GM23338 (cell line): ENCODE data around the gene IHH. TPM values are rescaled to one million over a fixed set of nuclear protein-coding genes. Genes with fewer than 3 reads are reported as not detected.

Experiments
- ATAC-seq: fragments of 200-7000 bp; cut with Tn5 transposase; 3 replicates; pipeline ENCODE4 v1.9.1; 2020
- DNase-seq: peaks from one replicate; pipeline ENCODE4 v3.0.0-alpha.2; 2015; ENCODE audit warnings: low spot score
- H2AFZ ChIP-seq: fragments of 200-600 bp; sonication (generic); 2 replicates; pipeline ENCODE4 v1.8.0; 2016; ENCODE audit warnings: antibody characterized with exemption, mild to moderate bottlenecking, moderate library complexity
- H3F3A ChIP-seq: fragments of 200-600 bp; sonication (generic); replicated peaks from 2 replicates; pipeline ENCODE4 v1.8.0; 2017; ENCODE audit warnings: antibody characterized with exemption, mixed run types, low read depth
- H3K27ac ChIP-seq: fragments of 200-600 bp; sonication (generic); 2 replicates; pipeline ENCODE4 v1.6.1; 2016; ENCODE audit warnings: low read depth
- H3K27me3 ChIP-seq: fragments of 200-600 bp; sonication (generic); 2 replicates; pipeline ENCODE4 v1.8.0; 2016; ENCODE audit warnings: mild to moderate bottlenecking, mixed run types, moderate library complexity; ENCODE audit not compliant: insufficient read depth
- H3K36me3 ChIP-seq: fragments of 200-600 bp; sonication (generic); 2 replicates; pipeline ENCODE4 v1.8.0; 2016; ENCODE audit warnings: mild to moderate bottlenecking; ENCODE audit not compliant: insufficient read depth
- H3K4me1 ChIP-seq: fragments of 200-600 bp; sonication (generic); 2 replicates; pipeline ENCODE4 v1.8.0; 2016; ENCODE audit warnings: mild to moderate bottlenecking, moderate library complexity; ENCODE audit not compliant: insufficient read depth
- H3K4me2 ChIP-seq: fragments of 200-600 bp; sonication (generic); 2 replicates; pipeline ENCODE4 v1.7.1; 2017; ENCODE audit warnings: mixed run types
- H3K4me3 ChIP-seq: fragments of 200-600 bp; sonication (generic); 2 replicates; pipeline ENCODE4 v1.6.1; 2016; ENCODE audit warnings: mixed run types
- H3K79me2 ChIP-seq: fragments of 200-600 bp; sonication (generic); replicated peaks from 2 replicates; pipeline ENCODE4 v1.8.0; 2017; ENCODE audit warnings: mild to moderate bottlenecking; ENCODE audit not compliant: insufficient read depth
- H3K9me2 ChIP-seq: fragments of 200-600 bp; sonication (generic); 2 replicates; pipeline ENCODE4 v1.8.0; 2017; ENCODE audit not compliant: insufficient read depth
- H4K20me1 ChIP-seq: fragments of 200-600 bp; sonication (generic); replicated peaks from 2 replicates; pipeline ENCODE4 v1.8.0; 2017; ENCODE audit warnings: mild to moderate bottlenecking; ENCODE audit not compliant: insufficient read depth
- H3K27ac Mint-ChIP-seq: 2 replicates; pipeline ENCODE4 v1.8.0; 2020; ENCODE audit warnings: inconsistent platforms, mild to moderate bottlenecking, moderate library complexity, mixed read lengths
- H3K27me3 Mint-ChIP-seq: 3 replicates; pipeline ENCODE4 v1.8.0; 2022; ENCODE audit warnings: low read depth, mild to moderate bottlenecking, moderate library complexity, mixed read lengths, inconsistent platforms; ENCODE audit not compliant: insufficient read depth, poor library complexity
- H3K36me3 Mint-ChIP-seq: 3 replicates; pipeline ENCODE4 v1.8.0; 2021; ENCODE audit warnings: low read depth, mild to moderate bottlenecking, inconsistent platforms, moderate library complexity, mixed read lengths
- H3K4me1 Mint-ChIP-seq: 3 replicates; pipeline ENCODE4 v1.8.0; 2020; ENCODE audit warnings: mild to moderate bottlenecking, inconsistent platforms, mixed read lengths
- H3K4me3 Mint-ChIP-seq: 3 replicates; pipeline ENCODE4 v1.8.0; 2021; ENCODE audit warnings: moderate library complexity, mild to moderate bottlenecking, inconsistent platforms, mixed read lengths
- H3K9me3 Mint-ChIP-seq: 3 replicates; pipeline ENCODE4 v1.8.0; 2020; ENCODE audit warnings: moderate library complexity, mild to moderate bottlenecking, inconsistent platforms, mixed read lengths
- CREB1 ChIP-seq: fragments of 250-450 bp; sonication (Bioruptor Pico); IDR thresholded peaks from 2 replicates; pipeline ENCODE4 v1.5.0; 2020; ENCODE audit warnings: low read depth, mild to moderate bottlenecking, moderate library complexity
- ETS1 ChIP-seq: IDR thresholded peaks from 2 replicates; pipeline ENCODE4 v1.6.1; 2016; ENCODE audit warnings: antibody characterized with exemption
- EZH2 ChIP-seq: fragments of 200-600 bp; sonication (generic); IDR thresholded peaks from one replicate; pipeline ENCODE4 v1.8.0; 2017; ENCODE audit warnings: antibody characterized with exemption, mild to moderate bottlenecking, low read depth; ENCODE audit not compliant: unreplicated experiment
- EZH2phosphoT487 ChIP-seq: fragments of 200-600 bp; sonication (generic); IDR thresholded peaks from one replicate; pipeline ENCODE4 v1.8.1; 2018; ENCODE audit warnings: antibody characterized with exemption; ENCODE audit not compliant: unreplicated experiment
- JUNB ChIP-seq: IDR thresholded peaks from one replicate; pipeline ENCODE4 v1.6.1; 2016; ENCODE audit warnings: antibody characterized with exemption; ENCODE audit not compliant: unreplicated experiment
- NANOG ChIP-seq: IDR thresholded peaks from 2 replicates; pipeline ENCODE4 v1.6.1; 2016; ENCODE audit warnings: antibody characterized with exemption, borderline replicate concordance
- POLR2AphosphoS5 ChIP-seq: IDR thresholded peaks from 2 replicates; pipeline ENCODE4 v1.6.1; 2016; ENCODE audit warnings: antibody characterized with exemption, low read depth
- REST ChIP-seq: IDR thresholded peaks from one replicate; pipeline ENCODE4 v1.6.1; 2018; ENCODE audit warnings: antibody characterized with exemption; ENCODE audit not compliant: unreplicated experiment
- ZNF331 ChIP-seq: fragments of 250-450 bp; sonication (Bioruptor Pico); IDR thresholded peaks from 2 replicates; pipeline ENCODE4 v1.5.0; 2020; ENCODE audit warnings: low read depth, mild to moderate bottlenecking, moderate library complexity
- ZNF462 ChIP-seq: fragments of 250-450 bp; sonication (Bioruptor Pico); IDR thresholded peaks from 2 replicates; pipeline ENCODE4 v1.5.0; 2020; ENCODE audit warnings: mild to moderate bottlenecking, moderate library complexity
- polyA plus RNA-seq: library from polyadenylated mRNA; unstranded; fragments of >200 nt; fragmentation: Nextera tagmentation; extraction: Ambion mirVana; gene quantifications from 2 replicates; pipeline ENCODE4 v1.2.1, GENCODE V29; 2016
- total RNA-seq: library from RNA; depleted of rRNA; stranded (reverse); fragments of >200 nt; shearing (Covaris generic); gene quantifications from 2 replicates; pipeline ENCODE4 v1.2.3, GENCODE V29; 2014

Gene IHH
- total and polyA plus RNA-seq, 2 experiments from 2014 or later = not detected

- TF ChIP-seq ETS1 (no peak), REST (no peak), CREB1 (no peak), POLR2AphosphoS5 (no peak), ZNF331 (CRISPR knock-in tag) (no peak)
Observed at GRCh38 chr2:219042750-219043149, 18.0 kb downstream of the IHH start (continued).

GRCh38 chr2:219042157-219042556, 18.6 kb downstream of the IHH start:
- no peaks in the 10 kb centered on the region for H3K27me3 ChIP-seq
- H3K4me3 ChIP-seq = no peak overlapping the region
- H3K79me2 ChIP-seq = no peaks in the 10 kb centered on the region
- no peak overlapping the region for H2AFZ ChIP-seq
- no peaks in the 10 kb centered on the region for H3K9me2 ChIP-seq
- H3K36me3 Mint-ChIP-seq = no peaks in the 10 kb centered on the region
- peaks cover 12% of the 10 kb centered on the region for H3K27me3 Mint-ChIP-seq
- H3K4me1 Mint-ChIP-seq = peaks cover 6% of the 10 kb centered on the region; the same call in 1 of the 3 replicates
- no peak overlapping the region for H3K27ac ChIP-seq
- H4K20me1 ChIP-seq = no peaks in the 10 kb centered on the region
- H3K27ac Mint-ChIP-seq = no peak overlapping the region
- H3K36me3 ChIP-seq = no peaks in the 10 kb centered on the region
- DNase-seq (no peak), ATAC-seq (no peak)
- no peaks in the 10 kb centered on the region; the same call in 2 of the 3 replicates for H3K9me3 Mint-ChIP-seq
- H3F3A ChIP-seq = no peaks in the 10 kb centered on the region
- no peaks in the 10 kb centered on the region; the same call in 1 of the 2 replicates for H3K4me1 ChIP-seq
- peak overlapping the region; percentile 75 for H3K4me2 ChIP-seq
- peak overlapping the region; percentile 85; the same call in 1 of the 3 replicates for H3K4me3 Mint-ChIP-seq
- no peak for TF ChIP-seq ETS1
- no peak for TF ChIP-seq NANOG
- TF ChIP-seq ZNF331 (CRISPR knock-in tag) = no peak
- no peak for TF ChIP-seq POLR2AphosphoS5
- no peak for TF ChIP-seq ZNF462 (CRISPR knock-in tag)
- no peak for TF ChIP-seq JUNB
- TF ChIP-seq EZH2 = no peak
- no peak for TF ChIP-seq EZH2phosphoT487
